ENCODE data around the gene GRM8.

The GRM8 gene

GRCh38 chr7:126809188-126809587 is 443.6 kb downstream of the GRM8 start:
- DNase-seq (ENCODE audit: low read depth in 2 of 2): no peak

GRCh38 chr7:126806614-126807013 is 446.1 kb downstream of the GRM8 start:
- DNase-seq (ENCODE audit: low read depth in 2 of 2): no peak

DNA sequence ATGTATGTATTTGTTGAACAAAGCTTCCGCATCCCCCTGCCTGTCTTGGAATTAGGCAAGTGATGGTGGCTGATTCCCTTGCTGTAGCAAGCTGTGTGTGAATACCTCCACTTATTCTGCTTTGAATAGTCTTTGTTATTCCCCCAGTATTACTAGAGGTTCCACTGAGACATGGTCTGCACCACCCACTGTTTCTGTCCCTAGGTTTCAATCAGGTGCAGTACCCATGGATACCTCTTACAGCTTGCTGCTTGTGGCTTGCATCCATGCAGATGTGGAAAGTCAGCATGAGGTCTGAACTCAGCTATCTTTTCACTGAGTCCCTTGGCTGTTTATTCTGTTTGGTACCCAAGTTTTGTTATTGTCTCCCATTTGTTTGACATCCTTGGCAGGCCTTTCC is 447.4 kb downstream of the GRM8 start:
- DNase-seq (ENCODE audit: low read depth in 2 of 2): no peak

DNA sequence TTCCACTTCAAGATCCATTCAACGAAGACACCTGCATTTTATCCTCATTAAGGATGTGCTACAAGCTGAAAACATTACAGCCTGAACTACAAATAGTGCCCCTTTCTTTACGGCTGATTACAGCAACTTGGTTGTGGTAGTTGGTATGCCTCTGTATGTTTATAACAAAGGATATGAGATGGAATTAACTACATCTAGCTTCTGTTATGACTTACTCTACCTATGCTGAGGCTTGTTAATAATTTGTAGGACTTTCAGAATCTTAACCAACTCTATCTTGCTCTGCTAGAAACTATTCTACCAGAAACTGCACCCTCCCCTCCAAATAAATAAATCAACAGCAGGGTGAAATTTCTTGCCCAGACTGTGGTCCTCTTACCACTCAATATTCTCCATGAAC is 448.1 kb downstream of the GRM8 start:
- DNase-seq (ENCODE audit: low read depth in 2 of 2): no peak

GRCh38 chr7:126803990-126804389 is 448.8 kb downstream of the GRM8 start:
- DNase-seq (ENCODE audit: low read depth in 2 of 2): no peak

GRCh38 chr7:126803060-126803665 is 449.6 kb downstream of the GRM8 start:
- DNase-seq (ENCODE audit: low read depth in 2 of 2): no peak

DNA sequence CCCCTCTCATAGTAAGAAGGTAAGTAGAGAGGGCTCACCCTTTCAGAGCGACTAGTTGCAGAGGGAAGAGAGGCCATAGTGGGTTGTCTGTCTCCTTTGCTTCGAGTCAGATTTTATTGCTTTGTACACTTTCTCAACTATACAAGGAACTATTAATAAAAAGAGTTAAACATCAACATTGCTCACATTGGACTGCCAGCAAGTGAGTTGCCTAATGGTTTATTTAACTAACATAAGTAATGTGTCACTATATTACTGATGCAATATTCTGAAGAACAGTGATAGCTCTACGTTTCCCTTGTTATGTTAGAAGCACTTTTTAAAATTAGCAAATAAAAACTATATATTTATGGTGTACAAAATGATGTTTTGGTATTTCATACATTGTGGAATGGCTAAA is 451.0 kb downstream of the GRM8 start:
- DNase-seq (ENCODE audit: low read depth in 2 of 2): no peak

GRCh38 chr7:126799541-126799940 is 453.2 kb downstream of the GRM8 start:
- no peak for DNase-seq (ENCODE audit: low read depth in 2 of 2)

DNA sequence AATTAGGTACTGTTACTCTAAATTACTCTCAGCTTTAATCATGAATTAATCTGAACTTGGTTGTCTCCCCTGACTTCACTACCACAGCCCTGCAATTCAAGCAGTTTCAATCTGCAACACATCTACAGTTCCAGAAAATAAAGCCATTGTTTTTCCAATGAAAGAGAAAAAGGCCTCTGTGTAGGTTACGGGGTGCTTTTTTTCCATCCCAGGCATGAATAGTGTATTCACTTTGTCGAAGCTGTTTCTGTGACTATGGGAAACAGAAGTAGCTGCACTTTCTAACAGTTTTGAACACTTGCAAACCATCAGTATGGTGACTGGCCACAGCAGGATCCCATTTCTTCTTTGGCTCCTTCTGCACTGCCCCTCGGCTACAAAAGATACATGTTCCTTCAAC is 460.2 kb downstream of the GRM8 start:
- no peak for DNase-seq (ENCODE audit: low read depth in 2 of 2)

- DNase-seq (ENCODE audit: low read depth in 2 of 2): no peak
These were observed 461.4 kb downstream of the GRM8 start for GRCh38 chr7:126791306-126791705.

DNA sequence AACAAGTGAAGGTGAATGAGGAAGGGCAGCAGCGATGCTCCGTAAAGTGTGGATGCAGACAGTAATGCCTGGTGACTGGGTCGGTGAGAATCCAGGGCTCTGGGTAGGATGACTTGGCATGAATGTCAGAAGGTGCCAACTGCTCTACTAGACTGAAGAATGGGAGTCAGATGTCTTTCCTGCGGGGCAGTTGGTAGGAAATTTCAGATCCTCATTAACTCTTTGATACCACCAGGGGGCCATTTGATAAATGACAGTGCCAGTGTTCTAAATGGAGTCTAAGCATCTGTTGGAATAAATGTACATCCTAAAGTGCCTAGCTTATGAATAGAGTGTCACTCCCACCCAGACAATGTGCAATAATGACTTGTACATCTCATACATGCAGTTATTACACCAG is 462.0 kb downstream of the GRM8 start:
- no peak for DNase-seq (ENCODE audit: low read depth in 2 of 2)

DNA sequence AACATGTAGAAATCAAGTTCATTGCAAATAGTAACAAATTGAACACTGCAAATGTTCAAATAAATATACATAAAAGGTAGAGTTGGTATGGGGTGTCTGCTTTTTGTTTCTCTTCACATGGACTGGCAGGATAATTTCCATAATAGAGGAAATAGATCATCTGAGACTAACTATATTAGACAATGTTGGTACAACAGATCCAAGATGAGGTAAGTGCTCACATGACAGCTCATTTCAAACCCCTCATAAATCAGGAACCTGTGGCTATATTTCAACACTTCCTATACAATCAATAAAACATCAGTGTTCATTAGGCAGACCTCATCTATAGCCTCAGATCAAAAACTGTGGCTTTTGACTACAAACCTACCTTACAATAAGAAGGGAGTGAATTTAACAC is 469.1 kb downstream of the GRM8 start:
- DNase-seq (ENCODE audit: low read depth in 2 of 2): no peak

- no peak for DNase-seq (ENCODE audit: low read depth in 2 of 2)
These were observed 471.7 kb downstream of the GRM8 start for GRCh38 chr7:126780993-126781392.

DNA sequence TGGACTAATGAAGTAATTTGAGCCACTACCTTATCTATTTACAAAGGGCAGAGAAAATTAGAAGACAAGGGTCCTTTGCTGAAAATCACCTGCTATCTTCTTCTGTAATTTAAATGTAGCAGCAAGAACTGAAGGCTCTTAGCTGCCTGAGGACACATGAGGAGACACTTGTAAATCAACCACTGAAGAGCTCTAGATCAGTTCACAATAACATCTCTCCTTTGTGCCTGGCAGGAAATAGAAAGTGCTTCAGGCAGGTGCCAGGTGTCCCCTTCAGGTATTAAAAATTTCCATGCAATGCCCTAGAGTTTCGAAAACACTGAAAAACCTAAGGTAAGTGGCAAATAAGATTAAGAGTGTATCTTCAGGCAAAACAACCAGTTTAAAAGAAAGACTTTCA is 474.6 kb downstream of the GRM8 start:
- DNase-seq (ENCODE audit: low read depth in 2 of 2): no peak

- DNase-seq (ENCODE audit: low read depth in 2 of 2): no peak
These were observed 476.2 kb downstream of the GRM8 start for GRCh38 chr7:126776498-126776897.

DNA sequence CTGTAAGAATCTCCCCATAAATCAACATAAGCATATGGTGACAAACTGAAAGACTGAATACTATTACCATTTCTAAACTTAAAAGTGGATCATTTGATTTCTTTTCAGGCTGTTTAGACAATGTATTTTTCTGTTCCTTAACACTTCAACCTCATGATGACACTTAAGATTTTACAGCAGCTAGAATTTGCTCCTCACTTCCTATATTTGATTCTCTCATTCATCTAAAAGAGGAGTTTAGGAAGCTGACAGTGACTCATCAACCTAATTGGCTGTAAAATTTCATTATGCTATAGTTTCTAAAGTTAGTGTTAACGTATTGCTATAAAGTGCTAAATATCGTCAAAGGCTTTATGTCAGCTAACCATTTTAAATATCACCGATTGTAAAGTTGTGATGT is 478.7 kb downstream of the GRM8 start:
- DNase-seq (ENCODE audit: low read depth in 2 of 2): no peak

DNA sequence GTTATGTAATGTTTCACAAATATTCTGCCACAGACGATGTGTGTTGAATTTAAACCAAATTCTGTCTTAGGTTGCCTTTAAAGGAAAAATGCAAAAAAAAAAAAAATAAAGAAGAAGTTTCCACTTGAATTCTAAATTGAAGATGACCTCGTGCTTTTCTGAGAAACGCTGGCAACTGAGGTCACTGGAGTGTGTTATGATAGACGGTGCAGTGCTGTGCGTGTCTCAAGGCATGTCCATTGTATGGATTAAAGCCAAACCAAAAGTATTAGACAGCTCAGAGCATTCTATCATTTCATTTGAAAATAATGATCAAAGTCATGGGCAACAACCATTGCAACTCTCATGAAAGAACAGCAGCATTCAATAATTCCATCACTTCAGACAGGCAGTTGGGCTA is 483.9 kb downstream of the GRM8 start:
- DNase-seq (ENCODE audit: low read depth in 2 of 2): no peak

DNA sequence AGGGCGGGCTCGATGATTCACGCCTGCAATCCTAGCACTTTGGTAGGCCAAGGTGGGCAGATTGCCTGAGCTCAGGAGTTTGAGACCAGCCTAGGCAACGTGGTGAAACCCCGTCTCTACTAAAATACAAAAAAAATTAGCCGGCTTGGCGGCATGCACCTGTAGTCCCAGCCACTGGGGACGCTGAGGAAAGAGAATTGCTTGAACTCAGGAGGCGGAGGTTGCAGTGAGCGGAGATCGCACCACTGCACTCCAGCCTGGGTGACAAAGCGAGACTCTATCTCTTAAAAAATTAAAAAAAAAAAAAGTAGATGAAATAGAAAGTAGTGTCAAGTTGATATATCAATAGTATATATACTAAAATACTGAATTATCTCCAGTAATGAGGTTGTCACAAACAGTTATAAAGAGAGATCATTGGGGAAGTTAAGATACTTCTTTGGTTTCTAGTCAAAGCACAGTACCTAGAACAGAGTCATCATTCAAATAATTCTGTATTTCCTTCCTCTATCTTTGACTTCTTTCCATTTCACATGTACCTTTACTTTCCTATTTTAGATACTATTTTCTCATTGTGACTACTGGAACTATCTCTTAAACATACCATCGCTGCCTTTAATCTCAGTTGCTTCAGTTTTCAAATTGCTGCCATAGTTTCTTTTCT is 491.7 kb downstream of the GRM8 start:
- DNase-seq (ENCODE audit: low read depth in 2 of 2): no peak

- no peak for DNase-seq (ENCODE audit: low read depth in 2 of 2)
These were observed 497.4 kb downstream of the GRM8 start for GRCh38 chr7:126755381-126755780.

DNA sequence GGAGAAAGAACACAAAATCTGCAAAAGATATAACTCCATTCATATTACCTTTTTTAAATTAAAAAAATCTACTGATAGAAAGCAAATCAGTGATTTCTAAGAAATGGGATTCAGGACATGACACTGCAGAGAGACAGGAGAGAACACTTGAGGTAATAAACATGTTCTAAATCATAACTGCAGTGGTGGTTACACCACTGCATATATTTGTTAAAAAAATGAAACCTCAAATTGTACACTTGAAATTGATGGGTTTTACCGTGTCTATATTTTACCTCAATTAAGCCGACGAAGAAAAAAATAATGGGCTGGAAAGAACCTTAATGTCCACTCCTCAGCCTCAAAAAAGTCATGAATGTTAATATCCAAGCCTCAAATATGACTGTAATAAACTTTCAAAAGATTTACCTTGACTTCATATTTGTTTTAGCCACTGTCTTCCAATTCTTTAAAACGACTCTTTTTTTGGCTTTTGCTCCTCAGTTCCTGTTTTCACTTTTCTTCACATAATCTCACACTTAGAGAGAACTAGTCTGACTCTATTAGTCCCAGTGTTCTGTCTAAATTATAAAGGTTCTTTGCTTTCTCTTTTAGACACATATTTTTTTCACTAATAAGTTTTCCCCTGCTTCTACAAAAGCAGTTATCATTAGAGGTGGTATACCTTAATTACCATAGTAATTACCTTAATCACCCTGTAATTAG is 502.4 kb downstream of the GRM8 start:
- DNase-seq (ENCODE audit: low read depth in 2 of 2): no peak

GRCh38 chr7:126728967-126729366 is 523.8 kb downstream of the GRM8 start:
- no peak for DNase-seq (ENCODE audit: low read depth in 2 of 2)

DNA sequence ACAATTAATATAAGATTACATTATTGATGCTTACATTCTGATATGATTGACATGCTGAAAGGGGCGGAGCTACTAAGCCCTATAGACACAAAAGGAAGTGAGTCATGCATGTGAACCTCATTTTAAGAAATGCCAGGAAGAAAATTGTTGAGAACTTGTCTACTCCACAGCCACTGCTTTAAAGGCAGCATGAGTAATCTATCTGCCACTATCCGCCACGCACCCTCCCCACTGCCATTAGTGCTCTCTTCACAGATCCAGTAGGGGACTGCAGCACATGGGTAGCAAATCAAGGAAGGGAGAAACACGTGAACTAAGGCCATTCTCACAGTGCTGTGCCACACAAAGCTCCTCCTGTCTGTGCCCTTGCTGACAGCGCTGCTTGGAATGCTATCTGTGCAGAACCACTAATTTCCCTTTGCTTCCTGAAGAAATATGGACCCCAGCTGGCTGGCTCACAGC is 524.8 kb downstream of the GRM8 start:
- no peak for DNase-seq (ENCODE audit: low read depth in 2 of 2)

- no peak for DNase-seq (ENCODE audit: low read depth in 2 of 2)
These were observed 528.7 kb downstream of the GRM8 start for GRCh38 chr7:126723966-126724544.
